K562 (cell line): ENCODE measurements around the gene CCDC97. TPM values are rescaled to one million over a fixed set of nuclear protein-coding genes. Genes with fewer than 3 reads are reported as not detected.
A peak's percentile ranks its signal among the peaks of the same experiment; 100 is the strongest.

ENCODE experiments used
- BRCA1 ChIP-seq, 2 experiments: fragments of 450-650 bp in 1 of 2; sonication (generic) in 1 of 2; formaldehyde crosslinking in 1 of 2; IDR thresholded peaks; 2 replicates each; pipeline versions ENCODE4 v1.5.0 to v1.6.1; 2017 to 2020; ENCODE audit warnings: mild to moderate bottlenecking in 1 of 2, missing genetic modification reagents in 1 of 2
- CC2D1A ChIP-seq: fragments of 450-650 bp; IDR thresholded peaks from 2 replicates; pipeline ENCODE4 v1.6.1; 2017; ENCODE audit warnings: mild to moderate bottlenecking
- FIP1L1 ChIP-seq: fragments of 200-400 bp; formaldehyde crosslinking; IDR thresholded peaks from 2 replicates; pipeline ENCODE4 v1.6.1; 2018; ENCODE audit warnings: mild to moderate bottlenecking, low read depth, low read length; ENCODE audit not compliant: poor library complexity, severe bottlenecking
- GTF2E2 ChIP-seq: fragments of 200-800 bp; sonication (Bioruptor generic); IDR thresholded peaks from 2 replicates; pipeline ENCODE4 v1.6.1; 2016; ENCODE audit warnings: missing genetic modification characterization, missing compliant biosample characterization
- HIVEP1 ChIP-seq: fragments of 250-450 bp; sonication (Bioruptor Pico); IDR thresholded peaks from 2 replicates; pipeline ENCODE4 v1.4.0; 2020; ENCODE audit warnings: mild to moderate bottlenecking
- MEF2D ChIP-seq: conservative IDR thresholded peaks from 2 replicates; pipeline ENCODE4 v1.6.1; 2016; ENCODE audit warnings: low read depth, missing genetic modification characterization, missing compliant biosample characterization
- NEUROD1 ChIP-seq: fragments of 150-350 bp; IDR thresholded peaks from 2 replicates; pipeline ENCODE4 v1.6.1; 2014; ENCODE audit warnings: borderline replicate concordance, low read length, low read depth; ENCODE audit not compliant: partially characterized antibody
- NFE2 ChIP-seq: IDR thresholded peaks from 2 replicates; pipeline ENCODE4 v1.6.1; 2014; ENCODE audit warnings: antibody characterized with exemption, low read depth
- POLR3A ChIP-seq: IDR thresholded peaks from 2 replicates; pipeline ENCODE4 v1.6.1; 2011; ENCODE audit warnings: borderline replicate concordance, mild to moderate bottlenecking, moderate library complexity; ENCODE audit not compliant: insufficient read length, insufficient read depth; ENCODE audit errors: extremely low read depth
- PTTG1 ChIP-seq: fragments of 450-650 bp; IDR thresholded peaks from 2 replicates; pipeline ENCODE4 v1.6.1; 2016; ENCODE audit warnings: low read depth, mild to moderate bottlenecking, missing genetic modification characterization, missing compliant biosample characterization
- ZFP36 ChIP-seq: fragments of 150-350 bp; IDR thresholded peaks from 2 replicates; pipeline ENCODE4 v1.6.1; 2018; ENCODE audit warnings: low read length, low read depth; ENCODE audit not compliant: partially characterized antibody
- ZNF316 ChIP-seq: fragments of 450-650 bp; IDR thresholded peaks from 2 replicates; pipeline ENCODE4 v1.6.1; 2016
- ZNF830 ChIP-seq: fragments of 250-450 bp; sonication (Bioruptor Pico); IDR thresholded peaks from 2 replicates; pipeline ENCODE4 v1.5.0; 2021; ENCODE audit warnings: mild to moderate bottlenecking
- polyA plus RNA-seq, 8 experiments: library from polyadenylated mRNA; depleted of rRNA in 4 of 8; stranded (reverse) in 5 of 8; unstranded in 3 of 8; fragments of >200 nt; fragmentation: Nextera tagmentation in 2 of 8; fragmentation: Illumina TruSeq in 1 of 8; extraction: Ambion mirVana in 2 of 8; extraction: Trizol in 1 of 8; gene quantifications; 2 replicates each; pipeline versions ENCODE4 v1.2.1 to v1.2.3, GENCODE V29; 2011 to 2014; ENCODE audit warnings: inconsistent platforms in 1 of 8, missing spikeins in 1 of 8
- total RNA-seq, 7 experiments: library from RNA; depleted of rRNA in 6 of 7; stranded (reverse); fragments of >200 nt in 6 of 7; fragmentation: Illumina TruSeq in 2 of 7; extraction: Trizol in 2 of 7; gene quantifications; 2 replicates each; pipeline versions ENCODE4 v1.2.1 to v1.2.3, GENCODE V29; 2011 to 2021; ENCODE audit warnings: low replicate concordance in 1 of 7
- TF ChIP-seq, protein P1 (sequence below): fragments of 450-650 bp; IDR thresholded peaks from 2 replicates; pipeline ENCODE4 v1.6.1; 2016
- TF ChIP-seq, protein P2 (sequence below): fragments of 150-350 bp; IDR thresholded peaks from 2 replicates; pipeline ENCODE4 v1.6.1; 2014; ENCODE audit warnings: low read depth, mild to moderate bottlenecking, low read length, borderline replicate concordance
- TF ChIP-seq, protein P3 (sequence below): fragments of 450-650 bp; formaldehyde crosslinking; IDR thresholded peaks from 2 replicates; pipeline ENCODE4 v1.4.0; 2022; ENCODE audit warnings: missing genetic modification characterization
- TF ChIP-seq, protein P4 (sequence below), 2 experiments: fragments of 450-650 bp; IDR thresholded peaks; 2 replicates each; pipeline ENCODE4 v1.6.1; 2018; ENCODE audit warnings: mild to moderate bottlenecking in 2 of 2, low read depth in 1 of 2; ENCODE audit not compliant: partially characterized antibody in 2 of 2

CCDC97 gene
- total and polyA plus RNA-seq, 9 of the 15 experiments (the other 6 are each of a cell fraction or from before 2014, with no cell fraction given), result 0.60 to 16.5 (median 7.0) TPM

DNA sequence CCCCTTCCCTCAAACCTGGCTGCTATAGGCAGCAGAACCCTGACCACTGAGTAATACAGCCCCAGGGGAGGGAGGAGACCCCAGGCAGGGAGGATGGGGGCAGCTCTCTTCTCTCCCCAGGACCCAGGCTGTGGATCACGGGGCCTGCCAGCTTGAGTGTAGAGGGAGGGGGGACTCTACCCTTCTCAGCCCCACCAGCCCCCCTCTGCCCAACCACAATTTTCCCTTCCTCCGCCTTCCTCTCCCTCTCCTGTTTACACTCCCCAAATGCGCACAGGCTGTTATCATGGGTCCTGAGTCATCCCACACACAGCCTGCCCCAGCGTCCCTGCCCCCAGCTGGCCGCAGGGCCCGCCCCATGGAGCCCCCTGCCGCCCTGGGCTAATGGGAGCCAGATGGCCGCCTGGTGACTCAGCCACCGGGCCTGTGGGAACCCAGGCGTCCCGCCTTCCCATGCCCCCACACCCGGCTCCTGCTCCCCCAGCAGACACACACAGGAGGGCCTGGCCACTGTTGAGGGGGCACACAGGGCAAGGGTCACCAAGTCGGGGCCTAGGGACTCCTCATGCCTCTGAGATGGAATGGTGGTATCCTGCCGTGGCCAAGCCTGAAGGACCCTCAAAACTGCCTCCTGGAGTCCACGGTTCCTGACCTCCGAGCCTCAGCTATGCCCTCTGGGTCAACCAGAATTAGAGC lies 13.6 kb downstream of the CCDC97 start (continued):
- TF ChIP-seq, protein P1, sequence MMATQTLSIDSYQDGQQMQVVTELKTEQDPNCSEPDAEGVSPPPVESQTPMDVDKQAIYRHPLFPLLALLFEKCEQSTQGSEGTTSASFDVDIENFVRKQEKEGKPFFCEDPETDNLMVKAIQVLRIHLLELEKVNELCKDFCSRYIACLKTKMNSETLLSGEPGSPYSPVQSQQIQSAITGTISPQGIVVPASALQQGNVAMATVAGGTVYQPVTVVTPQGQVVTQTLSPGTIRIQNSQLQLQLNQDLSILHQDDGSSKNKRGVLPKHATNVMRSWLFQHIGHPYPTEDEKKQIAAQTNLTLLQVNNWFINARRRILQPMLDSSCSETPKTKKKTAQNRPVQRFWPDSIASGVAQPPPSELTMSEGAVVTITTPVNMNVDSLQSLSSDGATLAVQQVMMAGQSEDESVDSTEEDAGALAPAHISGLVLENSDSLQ, result no peak
- TF ChIP-seq GTF2E2 (tag) (0 out of 2 replicates have a peak, but pooled peaks have one; percentile 35), CC2D1A (no peak), POLR3A (no peak), NEUROD1 (peak; percentile 91), FIP1L1 (no peak), ZFP36 (no peak), ZNF316 (peak; percentile 80), HIVEP1 (CRISPR knock-in tag) (0 out of 2 replicates have a peak, but pooled peaks have one; percentile 43), BRCA1 (IDR thresholded peaks at IDR 0.05) (no peak), BRCA1 (CRISPR knock-in tag; IDR thresholded peaks at IDR 0.05) (no peak), ZNF830 (CRISPR knock-in tag) (no peak), NFE2 (peak; percentile 94), PTTG1 (tag) (no peak), MEF2D (tag) (no peak)
- TF ChIP-seq, protein P2, sequence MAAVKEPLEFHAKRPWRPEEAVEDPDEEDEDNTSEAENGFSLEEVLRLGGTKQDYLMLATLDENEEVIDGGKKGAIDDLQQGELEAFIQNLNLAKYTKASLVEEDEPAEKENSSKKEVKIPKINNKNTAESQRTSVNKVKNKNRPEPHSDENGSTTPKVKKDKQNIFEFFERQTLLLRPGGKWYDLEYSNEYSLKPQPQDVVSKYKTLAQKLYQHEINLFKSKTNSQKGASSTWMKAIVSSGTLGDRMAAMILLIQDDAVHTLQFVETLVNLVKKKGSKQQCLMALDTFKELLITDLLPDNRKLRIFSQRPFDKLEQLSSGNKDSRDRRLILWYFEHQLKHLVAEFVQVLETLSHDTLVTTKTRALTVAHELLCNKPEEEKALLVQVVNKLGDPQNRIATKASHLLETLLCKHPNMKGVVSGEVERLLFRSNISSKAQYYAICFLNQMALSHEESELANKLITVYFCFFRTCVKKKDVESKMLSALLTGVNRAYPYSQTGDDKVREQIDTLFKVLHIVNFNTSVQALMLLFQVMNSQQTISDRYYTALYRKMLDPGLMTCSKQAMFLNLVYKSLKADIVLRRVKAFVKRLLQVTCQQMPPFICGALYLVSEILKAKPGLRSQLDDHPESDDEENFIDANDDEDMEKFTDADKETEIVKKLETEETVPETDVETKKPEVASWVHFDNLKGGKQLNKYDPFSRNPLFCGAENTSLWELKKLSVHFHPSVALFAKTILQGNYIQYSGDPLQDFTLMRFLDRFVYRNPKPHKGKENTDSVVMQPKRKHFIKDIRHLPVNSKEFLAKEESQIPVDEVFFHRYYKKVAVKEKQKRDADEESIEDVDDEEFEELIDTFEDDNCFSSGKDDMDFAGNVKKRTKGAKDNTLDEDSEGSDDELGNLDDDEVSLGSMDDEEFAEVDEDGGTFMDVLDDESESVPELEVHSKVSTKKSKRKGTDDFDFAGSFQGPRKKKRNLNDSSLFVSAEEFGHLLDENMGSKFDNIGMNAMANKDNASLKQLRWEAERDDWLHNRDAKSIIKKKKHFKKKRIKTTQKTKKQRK, result no peak
- TF ChIP-seq, protein P3, sequence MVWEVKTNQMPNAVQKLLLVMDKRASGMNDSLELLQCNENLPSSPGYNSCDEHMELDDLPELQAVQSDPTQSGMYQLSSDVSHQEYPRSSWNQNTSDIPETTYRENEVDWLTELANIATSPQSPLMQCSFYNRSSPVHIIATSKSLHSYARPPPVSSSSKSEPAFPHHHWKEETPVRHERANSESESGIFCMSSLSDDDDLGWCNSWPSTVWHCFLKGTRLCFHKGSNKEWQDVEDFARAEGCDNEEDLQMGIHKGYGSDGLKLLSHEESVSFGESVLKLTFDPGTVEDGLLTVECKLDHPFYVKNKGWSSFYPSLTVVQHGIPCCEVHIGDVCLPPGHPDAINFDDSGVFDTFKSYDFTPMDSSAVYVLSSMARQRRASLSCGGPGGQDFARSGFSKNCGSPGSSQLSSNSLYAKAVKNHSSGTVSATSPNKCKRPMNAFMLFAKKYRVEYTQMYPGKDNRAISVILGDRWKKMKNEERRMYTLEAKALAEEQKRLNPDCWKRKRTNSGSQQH, result no peak
- TF ChIP-seq, protein P4, sequence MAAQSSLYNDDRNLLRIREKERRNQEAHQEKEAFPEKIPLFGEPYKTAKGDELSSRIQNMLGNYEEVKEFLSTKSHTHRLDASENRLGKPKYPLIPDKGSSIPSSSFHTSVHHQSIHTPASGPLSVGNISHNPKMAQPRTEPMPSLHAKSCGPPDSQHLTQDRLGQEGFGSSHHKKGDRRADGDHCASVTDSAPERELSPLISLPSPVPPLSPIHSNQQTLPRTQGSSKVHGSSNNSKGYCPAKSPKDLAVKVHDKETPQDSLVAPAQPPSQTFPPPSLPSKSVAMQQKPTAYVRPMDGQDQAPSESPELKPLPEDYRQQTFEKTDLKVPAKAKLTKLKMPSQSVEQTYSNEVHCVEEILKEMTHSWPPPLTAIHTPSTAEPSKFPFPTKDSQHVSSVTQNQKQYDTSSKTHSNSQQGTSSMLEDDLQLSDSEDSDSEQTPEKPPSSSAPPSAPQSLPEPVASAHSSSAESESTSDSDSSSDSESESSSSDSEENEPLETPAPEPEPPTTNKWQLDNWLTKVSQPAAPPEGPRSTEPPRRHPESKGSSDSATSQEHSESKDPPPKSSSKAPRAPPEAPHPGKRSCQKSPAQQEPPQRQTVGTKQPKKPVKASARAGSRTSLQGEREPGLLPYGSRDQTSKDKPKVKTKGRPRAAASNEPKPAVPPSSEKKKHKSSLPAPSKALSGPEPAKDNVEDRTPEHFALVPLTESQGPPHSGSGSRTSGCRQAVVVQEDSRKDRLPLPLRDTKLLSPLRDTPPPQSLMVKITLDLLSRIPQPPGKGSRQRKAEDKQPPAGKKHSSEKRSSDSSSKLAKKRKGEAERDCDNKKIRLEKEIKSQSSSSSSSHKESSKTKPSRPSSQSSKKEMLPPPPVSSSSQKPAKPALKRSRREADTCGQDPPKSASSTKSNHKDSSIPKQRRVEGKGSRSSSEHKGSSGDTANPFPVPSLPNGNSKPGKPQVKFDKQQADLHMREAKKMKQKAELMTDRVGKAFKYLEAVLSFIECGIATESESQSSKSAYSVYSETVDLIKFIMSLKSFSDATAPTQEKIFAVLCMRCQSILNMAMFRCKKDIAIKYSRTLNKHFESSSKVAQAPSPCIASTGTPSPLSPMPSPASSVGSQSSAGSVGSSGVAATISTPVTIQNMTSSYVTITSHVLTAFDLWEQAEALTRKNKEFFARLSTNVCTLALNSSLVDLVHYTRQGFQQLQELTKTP (IDR thresholded peaks at IDR 0.05; ENCODE audit: low read depth in 1 of 2, partially characterized antibody in 2 of 2), result peak in 1 of 2 experiments; percentile 57
